Coronary artery (tissue), 2 donors: Measurements from ENCODE around the gene NAT14.
"Not testable (repeated sequence)": the region's sequence is repeated elsewhere in the genome, so short reads cannot be mapped to it uniquely, and the experiment has no call there.

Experiments
- DNase-seq: peaks from one replicate; pipeline ENCODE4 v3.0.0-alpha.2; 2017; ENCODE audit warnings: low spot score
- H3K27ac ChIP-seq, 2 donors: fragments of 200-600 bp; sonication (generic); one replicate each; pipeline ENCODE4 v1.5.1; 2016 to 2019
- H3K4me3 ChIP-seq: fragments of 200-600 bp; sonication (generic); 2 replicates; pipeline ENCODE4 v1.5.1; 2016; ENCODE audit warnings: mild to moderate bottlenecking, moderate library complexity
- TF ChIP-seq, protein P1 (sequence below): fragments of 200-600 bp; sonication (generic); IDR thresholded peaks from one replicate; pipeline ENCODE4 v1.5.1; 2019; ENCODE audit warnings: antibody characterized with exemption

NAT14 gene

DNA sequence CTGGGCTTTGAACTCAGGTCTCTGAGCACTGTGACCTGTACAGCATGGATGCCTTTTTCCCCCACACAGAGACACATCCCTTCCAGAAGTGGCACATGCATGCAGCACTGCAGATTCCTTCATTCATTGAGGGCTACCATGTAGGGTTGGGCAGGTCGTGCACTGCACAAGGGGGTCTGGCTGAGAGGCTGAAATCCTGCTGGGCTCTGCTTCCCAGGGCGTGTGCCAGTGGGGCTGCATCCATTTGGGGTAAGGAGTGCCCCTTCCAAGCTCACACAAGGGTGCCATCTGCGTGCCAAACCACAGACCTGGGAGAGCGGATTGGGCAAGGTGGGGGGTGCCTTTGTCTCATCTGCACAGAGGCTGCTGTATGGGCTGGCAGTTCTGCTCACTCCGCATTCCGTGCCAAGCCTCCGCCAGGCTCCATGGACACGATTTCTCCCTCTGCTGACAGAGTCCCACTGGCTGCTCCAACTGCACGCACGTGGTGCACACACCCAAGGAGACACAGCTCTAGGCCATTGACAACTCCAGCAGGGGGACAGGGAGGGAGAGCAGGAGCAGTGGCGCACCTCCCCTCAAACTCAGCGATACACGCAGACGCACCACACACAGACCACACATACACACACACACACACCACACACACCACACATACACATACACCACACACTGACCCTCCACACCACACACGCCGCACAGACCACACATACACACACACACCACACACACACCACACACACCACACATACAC lies 37.4 kb upstream of the NAT14 start:
- no peak overlapping the region for H3K27ac ChIP-seq
- no peak for DNase-seq
- TF ChIP-seq, protein P1, sequence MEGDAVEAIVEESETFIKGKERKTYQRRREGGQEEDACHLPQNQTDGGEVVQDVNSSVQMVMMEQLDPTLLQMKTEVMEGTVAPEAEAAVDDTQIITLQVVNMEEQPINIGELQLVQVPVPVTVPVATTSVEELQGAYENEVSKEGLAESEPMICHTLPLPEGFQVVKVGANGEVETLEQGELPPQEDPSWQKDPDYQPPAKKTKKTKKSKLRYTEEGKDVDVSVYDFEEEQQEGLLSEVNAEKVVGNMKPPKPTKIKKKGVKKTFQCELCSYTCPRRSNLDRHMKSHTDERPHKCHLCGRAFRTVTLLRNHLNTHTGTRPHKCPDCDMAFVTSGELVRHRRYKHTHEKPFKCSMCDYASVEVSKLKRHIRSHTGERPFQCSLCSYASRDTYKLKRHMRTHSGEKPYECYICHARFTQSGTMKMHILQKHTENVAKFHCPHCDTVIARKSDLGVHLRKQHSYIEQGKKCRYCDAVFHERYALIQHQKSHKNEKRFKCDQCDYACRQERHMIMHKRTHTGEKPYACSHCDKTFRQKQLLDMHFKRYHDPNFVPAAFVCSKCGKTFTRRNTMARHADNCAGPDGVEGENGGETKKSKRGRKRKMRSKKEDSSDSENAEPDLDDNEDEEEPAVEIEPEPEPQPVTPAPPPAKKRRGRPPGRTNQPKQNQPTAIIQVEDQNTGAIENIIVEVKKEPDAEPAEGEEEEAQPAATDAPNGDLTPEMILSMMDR: no peak
- no peak overlapping the region for H3K4me3 ChIP-seq

DNA sequence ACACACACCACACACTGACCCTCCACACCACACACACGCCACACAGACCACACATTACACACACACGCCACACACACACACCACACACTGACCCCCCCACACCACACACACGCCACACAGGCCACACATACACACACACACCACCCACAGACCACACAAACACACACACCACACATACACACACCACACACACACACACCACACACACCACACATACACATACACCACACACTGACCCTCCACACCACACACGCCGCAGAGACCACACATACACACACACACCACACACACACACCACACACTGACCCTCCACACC lies 36.9 kb upstream of the NAT14 start:
- H3K27ac ChIP-seq, H3K4me3 ChIP-seq, DNase-seq: not testable (repeated sequence)

DNA sequence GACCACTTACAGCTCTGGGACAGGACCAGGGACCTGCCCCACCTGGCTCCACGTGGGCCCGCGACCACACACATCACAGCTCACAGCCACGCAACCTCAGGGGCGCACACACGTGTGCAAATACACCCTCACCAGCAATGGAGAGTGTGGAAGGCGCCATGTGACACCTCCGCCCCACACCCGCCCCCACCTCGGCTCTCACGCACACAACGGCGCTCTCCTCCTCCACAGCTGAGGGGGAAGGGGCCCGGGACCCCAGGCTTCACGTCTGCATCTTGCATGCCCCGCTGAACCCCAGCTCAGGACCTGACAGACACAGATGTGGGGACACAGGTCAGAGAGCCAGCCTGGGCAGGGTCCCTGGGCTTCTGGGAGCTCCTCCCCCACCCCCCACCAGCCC lies 35.5 kb upstream of the NAT14 start:
- Histone ChIP-seq H3K4me3 (no peak overlapping the region), H3K27ac (no peak overlapping the region)
- DNase-seq: no peak
- TF ChIP-seq, protein P1: no peak

DNA sequence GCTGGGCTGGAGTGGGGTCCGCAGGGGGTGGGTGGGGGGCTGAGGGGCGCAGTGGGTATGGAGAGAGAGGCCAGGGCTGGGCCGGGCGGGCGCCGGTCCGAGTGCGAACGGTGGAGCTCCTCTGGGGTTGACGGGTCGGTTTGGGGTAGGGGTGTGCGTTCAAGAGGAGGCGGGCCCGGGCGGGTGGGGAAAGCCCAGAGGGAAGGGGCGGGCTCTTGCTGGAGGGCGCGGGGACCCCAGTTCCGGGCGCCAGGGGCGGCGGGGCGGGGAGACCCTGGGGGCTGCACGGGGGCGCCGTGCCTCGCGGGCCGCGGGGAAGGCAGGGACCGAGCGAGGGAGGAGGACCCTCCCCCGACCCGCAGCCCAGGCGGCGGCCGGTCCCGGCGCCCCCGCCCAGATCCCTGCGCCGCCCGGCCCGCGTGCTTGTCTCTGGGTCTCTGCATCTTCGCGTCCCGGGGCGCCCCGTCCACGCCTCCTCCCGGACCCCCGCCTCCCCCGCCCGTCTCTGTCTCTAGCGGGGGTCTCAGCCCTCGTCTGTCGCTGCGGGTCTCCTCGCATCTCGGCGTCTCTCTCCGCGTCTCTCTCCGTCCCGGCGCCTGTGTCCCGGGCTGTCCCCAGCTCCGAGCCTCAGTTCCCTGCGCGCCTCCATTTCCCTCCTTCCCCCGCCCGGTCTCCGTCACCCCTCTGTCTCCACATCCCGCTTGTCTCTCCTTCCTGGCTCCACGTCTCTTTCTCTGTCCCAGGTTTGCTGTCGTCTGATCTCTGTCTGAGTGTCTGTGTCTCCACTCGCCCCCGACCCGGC lies 33.6 kb upstream of the NAT14 start:
- H3K27ac ChIP-seq: no peak overlapping the region
- TF ChIP-seq, protein P1: no peak
- DNase-seq: no peak
- peak overlapping the region; percentile 53 for H3K4me3 ChIP-seq

DNA sequence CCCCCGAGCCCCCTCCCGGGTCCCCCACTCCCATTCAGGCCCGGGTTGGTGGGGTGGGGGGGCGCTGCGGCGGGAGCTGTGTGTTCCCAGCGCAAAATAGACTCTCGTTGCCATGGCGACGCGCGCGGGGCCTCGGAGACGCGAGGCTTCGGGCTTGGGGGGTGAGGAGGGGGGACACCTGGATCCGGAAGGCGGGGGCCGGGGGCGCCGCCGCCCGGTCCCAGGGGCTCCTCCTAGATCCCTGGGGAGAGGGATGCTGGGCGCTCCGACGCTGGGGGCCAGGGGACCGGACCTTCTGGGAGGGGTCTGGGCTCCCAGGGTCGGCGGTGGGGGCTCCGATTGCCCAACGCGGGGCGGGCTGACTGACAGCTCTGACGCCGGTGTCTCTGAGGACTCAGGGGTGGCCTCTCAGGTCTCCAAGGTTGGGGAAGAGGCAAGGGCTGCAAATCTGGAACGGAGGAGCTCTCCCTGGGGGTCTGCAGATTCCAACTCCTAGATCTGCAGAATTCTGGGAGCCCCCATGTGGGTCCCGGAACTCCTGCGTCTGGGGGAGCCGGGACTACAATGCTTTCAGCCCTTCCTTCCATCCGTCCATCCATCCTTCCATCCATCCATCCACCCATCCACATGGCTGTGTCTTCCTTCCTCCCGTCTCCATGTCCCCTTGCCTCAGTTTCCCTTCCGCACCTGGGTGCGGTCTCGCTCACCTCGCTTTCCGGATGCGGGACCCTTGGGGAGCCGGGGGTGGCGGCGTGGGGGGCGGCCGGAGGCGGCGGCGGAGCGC lies 32.8 kb upstream of the NAT14 start:
- Histone ChIP-seq H3K27ac (no peak overlapping the region), H3K4me3 (peak overlapping the region; percentile 53)
- no peak for DNase-seq
- TF ChIP-seq, protein P1: no peak

DNA sequence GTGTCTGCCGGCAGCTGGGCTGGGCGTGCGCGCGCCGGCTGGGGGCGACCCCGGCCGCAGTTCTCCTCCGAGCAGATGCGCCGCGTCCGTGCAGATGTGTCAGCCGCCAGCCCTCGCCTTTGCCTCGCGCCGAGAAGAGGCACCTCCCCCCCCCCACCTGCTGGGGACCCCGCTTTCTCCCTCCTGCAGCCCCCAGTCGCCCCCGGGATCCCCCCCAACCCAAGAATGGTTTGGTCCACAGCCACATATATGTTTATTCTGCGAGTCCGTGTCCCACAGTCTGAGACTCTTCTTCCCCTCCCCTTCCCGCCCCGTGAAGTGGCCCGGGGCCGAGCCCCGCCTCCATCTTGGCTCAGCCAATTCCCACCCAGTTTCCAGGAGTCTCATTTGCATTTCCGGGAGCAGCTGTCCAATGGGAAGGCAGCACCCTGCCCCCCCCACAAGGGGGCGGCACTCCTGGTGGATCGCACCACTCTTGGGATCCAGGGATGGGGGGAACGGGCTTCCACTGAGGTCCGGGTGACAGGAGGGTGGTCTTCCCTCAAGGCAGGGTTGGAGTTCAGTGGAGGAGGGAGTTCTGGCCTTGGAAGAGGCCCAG lies 32.1 kb upstream of the NAT14 start:
- TF ChIP-seq, protein P1: no peak
- peak; percentile 80 for DNase-seq

More for the DNA sequence above, 32.1 kb upstream of the NAT14 start:
- Histone ChIP-seq H3K27ac (no peak overlapping the region), H3K4me3 (peak overlapping the region; percentile 53)
